Activated naive CD8-positive, alpha-beta T cell treated with anti-CD3 and anti-CD28 coated beads, Interleukin-2, amount 10 ng/mL, durations not matched to agents 7 days and 5 days (primary cell): ENCODE results near the gene EXOC4. TPM values are rescaled to one million over a fixed set of nuclear protein-coding genes. Genes with fewer than 3 reads are reported as not detected.

ENCODE experiments used
- ATAC-seq: fragments of 150-1000 bp; cut with Tn5 transposase; one replicate; pipeline ENCODE4 v1.10.0; 2021; ENCODE audit warnings: low read depth, moderate library complexity
- POLR2A ChIA-PET: fragments of 350-600 bp; sonication (Branson Sonifier 250); formaldehyde crosslinking; loops from one replicate; lab custom pipeline; 2021; ENCODE audit warnings: antibody characterized with exemption; lab: Charles Lee
- DNase-seq: peaks from one replicate; pipeline ENCODE4 v3.0.0; 2021
- H3K27ac Mint-ChIP-seq: one replicate; pipeline ENCODE4 v1.8.0; 2022; ENCODE audit warnings: mild to moderate bottlenecking, mixed read lengths
- H3K27me3 Mint-ChIP-seq: one replicate; pipeline ENCODE4 v1.8.0; 2022; ENCODE audit warnings: mild to moderate bottlenecking, moderate library complexity, mixed read lengths
- H3K36me3 Mint-ChIP-seq: one replicate; pipeline ENCODE4 v1.8.0; 2021; ENCODE audit warnings: mild to moderate bottlenecking, mixed read lengths
- H3K4me1 Mint-ChIP-seq: one replicate; pipeline ENCODE4 v1.8.0; 2021; ENCODE audit warnings: mixed read lengths
- H3K4me3 Mint-ChIP-seq: one replicate; pipeline ENCODE4 v1.8.0; 2022; ENCODE audit warnings: mild to moderate bottlenecking, moderate library complexity, mixed read lengths
- H3K9me3 Mint-ChIP-seq: one replicate; pipeline ENCODE4 v1.8.0; 2021; ENCODE audit warnings: mixed read lengths
- total RNA-seq, 2 experiments: library from RNA; stranded (reverse); gene quantifications; one replicate each; pipeline ENCODE4 v1.2.3, GENCODE V29; 2021

EXOC4 gene
- total RNA-seq, 2 experiments from 2014 or later = 73.1 to 73.7 TPM

- DNase-seq = no peak
- Mint-ChIP-seq H3K27me3 (no peaks in the 10 kb centered on the region), H3K27ac (no peak overlapping the region), H3K9me3 (no peaks in the 10 kb centered on the region), H3K36me3 (no peaks in the 10 kb centered on the region), H3K4me3 (no peak overlapping the region), H3K4me1 (peaks cover 4% of the 10 kb centered on the region)
- POLR2A ChIA-PET = no interaction called here
- no peak for ATAC-seq
Observed at GRCh38 chr7:133398506-133398905, 145.6 kb downstream of the EXOC4 start.

- H3K4me1 Mint-ChIP-seq = peaks cover 2% of the 10 kb centered on the region
- POLR2A ChIA-PET = no interaction called here
- no peaks in the 10 kb centered on the region for H3K9me3 Mint-ChIP-seq
- ATAC-seq (no peak), DNase-seq (no peak)
- H3K36me3 Mint-ChIP-seq = peaks cover 4% of the 10 kb centered on the region
- H3K27me3 Mint-ChIP-seq = no peaks in the 10 kb centered on the region
- no peak overlapping the region for H3K27ac Mint-ChIP-seq
- no peak overlapping the region for H3K4me3 Mint-ChIP-seq
Observed at GRCh38 chr7:133401225-133401624, 148.3 kb downstream of the EXOC4 start.

- no peaks in the 10 kb centered on the region for H3K27me3 Mint-ChIP-seq
- H3K36me3 Mint-ChIP-seq = peaks cover 7% of the 10 kb centered on the region
- H3K4me1 Mint-ChIP-seq = no peaks in the 10 kb centered on the region
- ATAC-seq = no peak
- no peak overlapping the region for H3K4me3 Mint-ChIP-seq
- H3K9me3 Mint-ChIP-seq = peaks cover 3% of the 10 kb centered on the region
- H3K27ac Mint-ChIP-seq = no peak overlapping the region
- POLR2A ChIA-PET = no interaction called here
- DNase-seq = no peak
Observed at GRCh38 chr7:133408212-133408611, 155.3 kb downstream of the EXOC4 start.

- Mint-ChIP-seq H3K36me3 (peaks cover 6% of the 10 kb centered on the region), H3K9me3 (peaks cover 3% of the 10 kb centered on the region), H3K4me1 (no peaks in the 10 kb centered on the region), H3K27ac (no peak overlapping the region), H3K4me3 (no peak overlapping the region), H3K27me3 (no peaks in the 10 kb centered on the region)
- ATAC-seq (no peak), DNase-seq (no peak)
- POLR2A ChIA-PET = no interaction called here
Observed at GRCh38 chr7:133409421-133409820, 156.5 kb downstream of the EXOC4 start.

- Mint-ChIP-seq H3K27ac (no peak overlapping the region), H3K4me3 (no peak overlapping the region), H3K27me3 (no peaks in the 10 kb centered on the region), H3K9me3 (peaks cover 3% of the 10 kb centered on the region), H3K4me1 (no peaks in the 10 kb centered on the region), H3K36me3 (peaks cover 5% of the 10 kb centered on the region)
- DNase-seq = no peak
- POLR2A ChIA-PET = no interaction called here
- no peak for ATAC-seq
Observed at GRCh38 chr7:133409966-133410365, 157.1 kb downstream of the EXOC4 start.

- no peak overlapping the region for H3K27ac Mint-ChIP-seq
- H3K9me3 Mint-ChIP-seq = peaks cover 3% of the 10 kb centered on the region
- DNase-seq = no peak
- no peak overlapping the region for H3K4me3 Mint-ChIP-seq
- ATAC-seq = no peak
- POLR2A ChIA-PET = no interaction called here
- no peaks in the 10 kb centered on the region for H3K27me3 Mint-ChIP-seq
- peaks cover 4% of the 10 kb centered on the region for H3K36me3 Mint-ChIP-seq
- H3K4me1 Mint-ChIP-seq = no peaks in the 10 kb centered on the region
Observed at GRCh38 chr7:133411395-133411794, 158.5 kb downstream of the EXOC4 start.

DNA sequence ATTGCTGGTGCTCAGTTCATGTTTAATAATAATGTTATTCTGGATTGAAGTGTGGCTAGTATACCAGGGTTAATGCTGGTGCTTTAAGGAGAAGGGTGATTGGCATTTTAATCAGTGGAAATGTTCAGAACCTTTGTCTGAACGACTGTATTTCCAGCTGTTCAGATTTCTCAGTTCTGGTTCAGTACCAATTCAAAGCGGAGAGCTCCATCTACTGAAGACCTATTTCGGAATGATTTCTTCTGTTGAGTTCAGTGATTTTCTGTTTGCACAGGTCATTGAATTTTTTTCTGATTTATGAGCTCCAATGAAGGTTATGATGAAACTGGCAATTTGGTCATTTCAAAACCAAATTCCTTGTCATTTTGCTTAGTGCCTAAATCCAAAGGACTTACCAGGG is 160.1 kb downstream of the EXOC4 start:
- H3K4me3 Mint-ChIP-seq = no peak overlapping the region
- H3K9me3 Mint-ChIP-seq = peaks cover under 1% of the 10 kb centered on the region
- no peaks in the 10 kb centered on the region for H3K4me1 Mint-ChIP-seq
- POLR2A ChIA-PET = no interaction called here
- DNase-seq (no peak), ATAC-seq (no peak)
- no peaks in the 10 kb centered on the region for H3K27me3 Mint-ChIP-seq
- no peak overlapping the region for H3K27ac Mint-ChIP-seq
- peaks cover 5% of the 10 kb centered on the region for H3K36me3 Mint-ChIP-seq

DNA sequence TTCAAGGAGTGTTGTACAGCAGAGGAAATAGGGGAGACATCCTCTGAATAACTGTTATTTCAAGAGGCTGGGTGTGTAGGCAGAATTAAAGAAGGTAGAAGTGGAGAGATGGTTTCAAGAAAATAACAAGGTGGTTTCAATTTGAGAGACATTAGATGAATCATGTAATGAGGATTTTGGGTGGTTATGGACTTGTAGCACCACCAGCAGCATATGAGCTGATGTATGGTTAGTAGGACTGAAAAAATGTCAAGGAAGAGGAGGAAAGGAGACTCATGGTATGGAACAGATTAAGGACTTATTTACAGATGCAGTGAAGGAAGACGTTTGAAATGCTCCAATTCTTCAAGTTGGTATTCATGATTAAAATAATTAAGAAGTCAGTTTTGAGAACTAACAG is 166.2 kb downstream of the EXOC4 start:
- ATAC-seq = no peak
- H3K27ac Mint-ChIP-seq = no peak overlapping the region
- H3K4me1 Mint-ChIP-seq = no peaks in the 10 kb centered on the region
- H3K36me3 Mint-ChIP-seq = peaks cover 12% of the 10 kb centered on the region
- no peak overlapping the region for H3K4me3 Mint-ChIP-seq
- H3K9me3 Mint-ChIP-seq = peaks cover 9% of the 10 kb centered on the region
- no peak for DNase-seq
- H3K27me3 Mint-ChIP-seq = no peaks in the 10 kb centered on the region
- POLR2A ChIA-PET = no interaction called here

DNA sequence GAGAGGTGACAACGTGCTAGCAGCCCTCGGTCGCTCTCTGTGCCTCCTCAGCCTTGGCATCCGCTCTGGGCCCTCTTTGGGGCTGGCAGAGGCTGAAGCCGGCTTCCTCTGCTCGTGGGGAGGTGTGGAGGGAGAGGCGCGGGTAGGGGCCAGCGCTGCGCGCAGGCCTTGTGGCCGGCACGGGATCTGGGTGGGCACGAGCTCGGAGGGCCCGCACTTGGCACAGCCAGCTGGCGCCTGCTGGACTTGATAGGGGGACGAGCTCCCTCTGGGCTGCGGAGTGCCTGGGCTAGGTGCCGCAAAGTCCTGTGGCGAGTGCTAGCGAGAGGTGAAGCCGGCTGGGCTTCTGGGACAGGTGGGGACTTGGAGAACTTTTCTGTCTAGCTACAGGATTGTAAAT is 170.7 kb downstream of the EXOC4 start:
- ATAC-seq (no peak), DNase-seq (no peak)
- no peak overlapping the region for H3K4me3 Mint-ChIP-seq
- no peaks in the 10 kb centered on the region for H3K27me3 Mint-ChIP-seq
- peaks cover 17% of the 10 kb centered on the region for H3K36me3 Mint-ChIP-seq
- peaks cover 12% of the 10 kb centered on the region for H3K9me3 Mint-ChIP-seq
- POLR2A ChIA-PET = no interaction called here
- no peaks in the 10 kb centered on the region for H3K4me1 Mint-ChIP-seq
- H3K27ac Mint-ChIP-seq = no peak overlapping the region

- POLR2A ChIA-PET = no interaction called here
- DNase-seq = no peak
- Mint-ChIP-seq H3K9me3 (peaks cover 3% of the 10 kb centered on the region), H3K4me3 (no peak overlapping the region), H3K27me3 (no peaks in the 10 kb centered on the region), H3K36me3 (peaks cover 12% of the 10 kb centered on the region), H3K27ac (no peak overlapping the region), H3K4me1 (no peaks in the 10 kb centered on the region)
- no peak for ATAC-seq
Observed at GRCh38 chr7:133428326-133428725, 175.4 kb downstream of the EXOC4 start.

- Mint-ChIP-seq H3K4me3 (no peak overlapping the region), H3K27ac (no peak overlapping the region), H3K27me3 (no peaks in the 10 kb centered on the region), H3K9me3 (peaks cover 3% of the 10 kb centered on the region), H3K4me1 (no peaks in the 10 kb centered on the region), H3K36me3 (peaks cover 12% of the 10 kb centered on the region)
- POLR2A ChIA-PET = no interaction called here
- DNase-seq = no peak
- ATAC-seq = no peak
Observed at GRCh38 chr7:133428876-133429275, 176.0 kb downstream of the EXOC4 start.

- no peak overlapping the region for H3K27ac Mint-ChIP-seq
- no peaks in the 10 kb centered on the region for H3K27me3 Mint-ChIP-seq
- POLR2A ChIA-PET = no interaction called here
- H3K4me3 Mint-ChIP-seq = no peak overlapping the region
- H3K4me1 Mint-ChIP-seq = no peaks in the 10 kb centered on the region
- no peaks in the 10 kb centered on the region for H3K9me3 Mint-ChIP-seq
- no peak for ATAC-seq
- H3K36me3 Mint-ChIP-seq = peaks cover 9% of the 10 kb centered on the region
- no peak for DNase-seq
Observed at GRCh38 chr7:133429371-133429770, 176.5 kb downstream of the EXOC4 start.

DNA sequence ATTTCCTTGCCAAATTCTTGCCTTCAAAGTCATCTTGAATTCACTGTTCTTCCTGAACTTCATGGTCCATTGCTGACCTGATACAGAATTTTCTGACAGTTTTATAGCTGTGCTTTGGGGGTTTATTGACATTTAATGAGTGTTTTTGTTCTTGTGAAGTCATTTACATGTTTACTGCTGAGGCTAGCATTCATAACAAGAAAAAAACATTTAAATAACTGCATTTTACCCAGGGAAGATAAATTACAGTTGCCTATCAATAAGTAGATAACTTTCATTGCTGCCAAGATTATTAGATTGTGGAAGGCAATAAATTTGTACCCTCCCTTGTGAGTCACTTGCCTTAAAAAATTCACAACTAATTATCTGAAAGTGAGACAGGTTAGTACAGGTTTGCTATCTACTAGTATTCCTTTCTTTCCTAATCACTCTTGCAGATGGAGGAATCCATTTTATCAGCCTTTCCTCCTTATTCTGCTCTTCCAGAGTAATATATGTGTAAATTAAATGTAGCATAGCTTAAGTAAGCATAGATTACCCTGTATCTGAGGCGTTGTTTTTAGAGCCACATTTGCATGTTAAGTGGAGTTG is 178.4 kb downstream of the EXOC4 start:
- Mint-ChIP-seq H3K4me3 (no peak overlapping the region), H3K36me3 (peaks cover 7% of the 10 kb centered on the region), H3K9me3 (no peaks in the 10 kb centered on the region), H3K27me3 (no peaks in the 10 kb centered on the region), H3K4me1 (peaks cover 2% of the 10 kb centered on the region), H3K27ac (no peak overlapping the region)
- ATAC-seq (no peak), DNase-seq (no peak)
- POLR2A ChIA-PET = no interaction called here

GRCh38 chr7:133433165-133433812 is 180.4 kb downstream of the EXOC4 start:
- POLR2A ChIA-PET = no interaction called here
- Mint-ChIP-seq H3K4me3 (no peak overlapping the region), H3K9me3 (no peaks in the 10 kb centered on the region), H3K27me3 (no peaks in the 10 kb centered on the region), H3K27ac (no peak overlapping the region), H3K36me3 (peaks cover 4% of the 10 kb centered on the region), H3K4me1 (peaks cover 2% of the 10 kb centered on the region)
- ATAC-seq (no peak), DNase-seq (no peak)
